HCT116 (cell line): ENCODE measurements around the gene RYR3. TPM values are rescaled to one million over a fixed set of nuclear protein-coding genes. Genes with fewer than 3 reads are reported as not detected.

ENCODE experiments used
- ATAC-seq: fragments of 200-7000 bp; cut with Tn5 transposase; 2 replicates; pipeline ENCODE4 v1.9.1; 2020; ENCODE audit warnings: mild to moderate bottlenecking, moderate library complexity
- BruUV-seq: library from RNA; stranded (reverse); fragments of 400-500 nt; replicated peaks from 2 replicates; lab custom pipeline; 2021; lab: Mats Ljungman, UMichigan
- CTCF ChIA-PET: fragments of 300-600 bp; sonication (Branson Sonifier 250); formaldehyde crosslinking; loops from one replicate; lab custom pipeline; 2021; ENCODE audit warnings: antibody characterized with exemption; lab: Charles Lee
- POLR2A ChIA-PET: fragments of 300-600, 350-600 bp; sonication (Branson Sonifier 250); formaldehyde crosslinking; loops from one replicate; lab custom pipeline; 2021; ENCODE audit warnings: antibody characterized with exemption; lab: Charles Lee
- RAD21 ChIA-PET, 2 experiments: fragments of 300-600 bp; sonication (Branson Sonifier 250); formaldehyde crosslinking; loops; one replicate each; lab custom pipeline; 2023; ENCODE audit warnings: low total read pairs in 2 of 2; ENCODE audit not compliant: uncharacterized antibody in 2 of 2, unreplicated experiment in 2 of 2, low non-redundant PET in 1 of 2; lab: Charles Lee
- DNase-seq: peaks from one replicate; pipeline ENCODE4 v3.0.0-alpha.2; 2010; ENCODE audit warnings: low read depth, low spot score
- H2AFZ ChIP-seq: fragments of 200-600 bp; shearing (Covaris generic), sonication (generic); 2 replicates; pipeline ENCODE4 v1.6.1; 2017; ENCODE audit warnings: low read depth, mixed run types, mixed read lengths, antibody characterized with exemption, low read length; ENCODE audit not compliant: poor library complexity, severe bottlenecking
- H3K27ac ChIP-seq: 2 replicates; pipeline ENCODE4 v1.5.1; 2012; ENCODE audit warnings: low read depth, low read length
- H3K27me3 ChIP-seq: fragments of 200-600 bp; sonication (generic); 2 replicates; pipeline ENCODE4 v1.6.1; 2016; ENCODE audit warnings: mixed run types, low read length, mixed read lengths; ENCODE audit not compliant: insufficient read depth
- H3K36me3 ChIP-seq, 2 experiments: fragments of 200-500 bp in 1 of 2; fragments of 200-600 bp in 1 of 2; sonication (Bioruptor generic) in 1 of 2; sonication (generic) in 1 of 2; 2 replicates each; pipeline versions ENCODE4 v1.5.1 to v1.6.1; 2014 to 2016; ENCODE audit warnings: low read length in 2 of 2, inconsistent platforms in 1 of 2, mixed read lengths in 1 of 2, mixed run types in 1 of 2; ENCODE audit not compliant: insufficient read depth in 2 of 2, control insufficient read depth in 1 of 2
- H3K4me1 ChIP-seq, 2 experiments: fragments of 200-600 bp in 1 of 2; sonication (generic) in 1 of 2; 2 replicates each; pipeline versions ENCODE4 v1.5.1 to v1.6.1; 2012 to 2017; ENCODE audit warnings: low read length in 2 of 2, inconsistent platforms in 1 of 2, mild to moderate bottlenecking in 1 of 2, mixed read lengths in 1 of 2, mixed run types in 1 of 2, moderate library complexity in 1 of 2; ENCODE audit not compliant: insufficient read depth in 2 of 2, control insufficient read depth in 1 of 2
- H3K4me2 ChIP-seq: fragments of 200-600 bp; sonication (generic); 2 replicates; pipeline ENCODE4 v1.6.1; 2017; ENCODE audit warnings: mixed run types, low read length, mixed read lengths
- H3K4me3 ChIP-seq, 2 experiments: fragments of 200-600 bp in 1 of 2; sonication (generic) in 1 of 2; replicated peaks in 1 of 2; 2 replicates each; pipeline ENCODE4 v1.5.1; 2011 to 2016; ENCODE audit warnings: low read length in 2 of 2, control low read depth in 1 of 2, low read depth in 1 of 2, mild to moderate bottlenecking in 1 of 2, mixed read lengths in 1 of 2, mixed run types in 1 of 2
- H3K79me2 ChIP-seq: fragments of 200-600 bp; sonication (generic); 2 replicates; pipeline ENCODE4 v1.6.1; 2017; ENCODE audit warnings: mild to moderate bottlenecking, mixed run types, low read length, moderate library complexity, mixed read lengths; ENCODE audit not compliant: insufficient read depth
- H3K9ac ChIP-seq: fragments of 200-600 bp; sonication (generic); 2 replicates; pipeline ENCODE4 v1.6.1; 2016; ENCODE audit warnings: low read length, mixed read lengths
- H3K9me2 ChIP-seq: fragments of 200-600 bp; sonication (generic), shearing (Covaris generic); 2 replicates; pipeline ENCODE4 v1.6.1; 2017; ENCODE audit warnings: mixed run types, mild to moderate bottlenecking, moderate library complexity; ENCODE audit not compliant: insufficient read depth
- H3K9me3 ChIP-seq, 2 experiments: fragments of 200-500 bp in 1 of 2; fragments of 200-600 bp in 1 of 2; sonication (Bioruptor generic) in 1 of 2; sonication (generic) in 1 of 2; 2 replicates each; pipeline ENCODE4 v1.6.1; 2014 to 2017; ENCODE audit warnings: low read length in 2 of 2, mixed read lengths in 2 of 2, inconsistent platforms in 1 of 2, low read depth in 1 of 2, mild to moderate bottlenecking in 1 of 2, mixed run types in 1 of 2, moderate library complexity in 1 of 2; ENCODE audit not compliant: control insufficient read depth in 1 of 2, insufficient read depth in 1 of 2
- H4K20me1 ChIP-seq: fragments of 200-600 bp; sonication (generic), shearing (Covaris generic); 2 replicates; pipeline ENCODE4 v1.6.1; 2017; ENCODE audit warnings: mixed run types, mild to moderate bottlenecking, moderate library complexity; ENCODE audit not compliant: insufficient read depth
- ATF3 ChIP-seq: IDR thresholded peaks from 2 replicates; pipeline ENCODE4 v1.6.1; 2012
- CBX3 ChIP-seq: IDR thresholded peaks from 2 replicates; pipeline ENCODE4 v1.6.1; 2012; ENCODE audit warnings: low read depth
- CTCF ChIP-seq, 3 experiments: fragments of 200-600 bp in 1 of 3; sonication (generic) in 1 of 3; IDR thresholded peaks in 2 of 3; conservative IDR thresholded peaks in 1 of 3; 2 replicates each; pipeline ENCODE4 v1.5.1; 2012 to 2017; ENCODE audit warnings: low read depth in 2 of 3, low read length in 2 of 3, antibody characterized with exemption in 1 of 3, borderline replicate concordance in 1 of 3, control low read depth in 1 of 3, mild to moderate bottlenecking in 1 of 3, mixed read lengths in 1 of 3, mixed run types in 1 of 3, moderate library complexity in 1 of 3; ENCODE audit not compliant: insufficient read depth in 1 of 3
- EZH2 ChIP-seq: fragments of 200-600 bp; sonication (generic); IDR thresholded peaks from 2 replicates; pipeline ENCODE4 v1.6.1; 2017; ENCODE audit warnings: antibody characterized with exemption, mixed run types
- MAX ChIP-seq: IDR thresholded peaks from 2 replicates; pipeline ENCODE4 v1.6.1; 2012
- POLR2A ChIP-seq: IDR thresholded peaks from 2 replicates; pipeline ENCODE4 v1.7.0; 2011; ENCODE audit warnings: borderline replicate concordance; ENCODE audit not compliant: insufficient read depth, insufficient read length; ENCODE audit errors: extremely low read depth
- RAD21 ChIP-seq: IDR thresholded peaks from 2 replicates; pipeline ENCODE4 v1.6.1; 2012; ENCODE audit warnings: low read depth, mild to moderate bottlenecking
- SP1 ChIP-seq: IDR thresholded peaks from 2 replicates; pipeline ENCODE4 v1.6.1; 2012; ENCODE audit warnings: low read depth
- ZBTB33 ChIP-seq: IDR thresholded peaks from 2 replicates; pipeline ENCODE4 v1.6.1; 2011; ENCODE audit warnings: mild to moderate bottlenecking, low read length, moderate library complexity; ENCODE audit not compliant: insufficient replicate concordance; ENCODE audit errors: extremely low read depth
- ZFX ChIP-seq: fragments of 450-650 bp; IDR thresholded peaks from 2 replicates; pipeline ENCODE4 v1.6.1; 2017
- ZNF274 ChIP-seq: fragments of 200-500 bp; sonication (Bioruptor generic); IDR thresholded peaks from 2 replicates; pipeline ENCODE4 v1.6.1; 2014; ENCODE audit warnings: mild to moderate bottlenecking, low read depth, low read length, inconsistent platforms
- intact Hi-C: fragments of 100-400 bp; cut with micrococcal nuclease; formaldehyde crosslinking; loops from 2 replicates; pipeline ENCODE4 v1.10.0; 2022
- total RNA-seq: library from RNA; stranded (reverse); gene quantifications from one replicate; pipeline ENCODE4 v1.2.1, GENCODE V29; 2021; ENCODE audit not compliant: unreplicated experiment

RYR3 gene
- total RNA-seq, 1 experiment from 2014 or later: not detected

- DNase-seq (peak; percentile 6), ATAC-seq (peak; percentile 59; the same call in 1 of the 2 replicates)
- 0 out of 2 replicates have a peak, but pooled peaks cover 4% of the 10 kb centered on the region for H3K27me3 ChIP-seq
- H3K4me1 ChIP-seq: no peaks in the 10 kb centered on the region
- H3K9me2 ChIP-seq: no peaks in the 10 kb centered on the region
- H3K79me2 ChIP-seq: no peaks in the 10 kb centered on the region
- POLR2A ChIA-PET: interaction anchor here (0.7 kb wide), 1 partner anchor 437 kb away, joined by 3 read pairs; no protein-coding TSS in a partner anchor
- H3K4me3 ChIP-seq: no peak overlapping the region
- no TSS peak for BruUV-seq
- CTCF ChIA-PET: interaction anchor here (0.7 to 3.9 kb wide), 13 partner anchors 8 to 643 kb away, joined by 3 to 47 read pairs (median 5); partner anchors contain the start of gene CHRM5
- no peaks in the 10 kb centered on the region for H3K36me3 ChIP-seq
- H3K9me3 ChIP-seq: no peaks in the 10 kb centered on the region
- no peak overlapping the region for H3K9ac ChIP-seq
- no peaks in the 10 kb centered on the region for H4K20me1 ChIP-seq
- no peak overlapping the region for H2AFZ ChIP-seq
- TF ChIP-seq CTCF (IDR thresholded peaks at IDR 0.05 in 2 of 3, conservative IDR thresholded peaks at IDR 0.05 in 1 of 3; ENCODE audit: borderline replicate concordance in 1 of 3, insufficient read depth in 1 of 3, low read depth in 2 of 3, low read length in 2 of 3): peak; percentile 7 to 43 (median 25); a peak in 3 of 6 replicates
- TF ChIP-seq SP1: no peak
- peak; percentile 28; the same call in 1 of the 2 replicates for TF ChIP-seq RAD21
- TF ChIP-seq POLR2A: no peak
- H3K27ac ChIP-seq: no peak overlapping the region
- RAD21 ChIA-PET: interaction anchor here in 1 of 2 experiments (1.3 kb wide), 1 partner anchor 437 kb away, joined by 6 read pairs; no protein-coding TSS in a partner anchor
- intact Hi-C loops: loop anchor here (1.0 to 10.0 kb wide), 2 partner anchors 495 to 635 kb away; no protein-coding TSS in a partner anchor
- H3K4me2 ChIP-seq: no peak overlapping the region
Measured at GRCh38 chr15:33729653-33730052, 418.9 kb downstream of the RYR3 start.

GRCh38 chr15:33730815-33731214 is 420.0 kb downstream of the RYR3 start:
- intact Hi-C loops: no loop called here
- H3K4me3 ChIP-seq: no peak overlapping the region
- H3K9me3 ChIP-seq: no peaks in the 10 kb centered on the region
- H3K27me3 ChIP-seq: 0 out of 2 replicates have a peak, but pooled peaks cover 10% of the 10 kb centered on the region
- H3K9ac ChIP-seq: no peak overlapping the region
- H3K9me2 ChIP-seq: no peaks in the 10 kb centered on the region
- POLR2A ChIA-PET: no interaction called here
- no TSS peak for BruUV-seq
- CTCF ChIA-PET: interaction anchor here (0.6 to 3.9 kb wide), 8 partner anchors 8 to 514 kb away, joined by 3 to 47 read pairs (median 12); no protein-coding TSS in a partner anchor
- no peaks in the 10 kb centered on the region for H3K79me2 ChIP-seq
- H4K20me1 ChIP-seq: no peaks in the 10 kb centered on the region
- H3K4me2 ChIP-seq: no peak overlapping the region
- no peaks in the 10 kb centered on the region for H3K36me3 ChIP-seq
- RAD21 ChIA-PET: no interaction called here
- H3K27ac ChIP-seq: no peak overlapping the region
- H2AFZ ChIP-seq: no peak overlapping the region
- DNase-seq (no peak), ATAC-seq (no peak)
- no peaks in the 10 kb centered on the region for H3K4me1 ChIP-seq
- TF ChIP-seq RAD21: no peak
- no peak for TF ChIP-seq ATF3
- TF ChIP-seq ZNF274: no peak
- TF ChIP-seq ZFX: no peak
- no peak for TF ChIP-seq MAX
- TF ChIP-seq ZBTB33: no peak
- TF ChIP-seq EZH2: no peak
- TF ChIP-seq CBX3: no peak
